Measurements from ENCODE around the gene CTBS. TPM values are rescaled to one million over a fixed set of nuclear protein-coding genes. Genes with fewer than 3 reads are reported as not detected.
"Not testable (repeated sequence)": the region's sequence is repeated elsewhere in the genome, so short reads cannot be mapped to it uniquely, and the experiment has no call there.

The CTBS gene, protein sequence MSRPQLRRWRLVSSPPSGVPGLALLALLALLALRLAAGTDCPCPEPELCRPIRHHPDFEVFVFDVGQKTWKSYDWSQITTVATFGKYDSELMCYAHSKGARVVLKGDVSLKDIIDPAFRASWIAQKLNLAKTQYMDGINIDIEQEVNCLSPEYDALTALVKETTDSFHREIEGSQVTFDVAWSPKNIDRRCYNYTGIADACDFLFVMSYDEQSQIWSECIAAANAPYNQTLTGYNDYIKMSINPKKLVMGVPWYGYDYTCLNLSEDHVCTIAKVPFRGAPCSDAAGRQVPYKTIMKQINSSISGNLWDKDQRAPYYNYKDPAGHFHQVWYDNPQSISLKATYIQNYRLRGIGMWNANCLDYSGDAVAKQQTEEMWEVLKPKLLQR
- total RNA-seq = 18.5 TPM

DNA sequence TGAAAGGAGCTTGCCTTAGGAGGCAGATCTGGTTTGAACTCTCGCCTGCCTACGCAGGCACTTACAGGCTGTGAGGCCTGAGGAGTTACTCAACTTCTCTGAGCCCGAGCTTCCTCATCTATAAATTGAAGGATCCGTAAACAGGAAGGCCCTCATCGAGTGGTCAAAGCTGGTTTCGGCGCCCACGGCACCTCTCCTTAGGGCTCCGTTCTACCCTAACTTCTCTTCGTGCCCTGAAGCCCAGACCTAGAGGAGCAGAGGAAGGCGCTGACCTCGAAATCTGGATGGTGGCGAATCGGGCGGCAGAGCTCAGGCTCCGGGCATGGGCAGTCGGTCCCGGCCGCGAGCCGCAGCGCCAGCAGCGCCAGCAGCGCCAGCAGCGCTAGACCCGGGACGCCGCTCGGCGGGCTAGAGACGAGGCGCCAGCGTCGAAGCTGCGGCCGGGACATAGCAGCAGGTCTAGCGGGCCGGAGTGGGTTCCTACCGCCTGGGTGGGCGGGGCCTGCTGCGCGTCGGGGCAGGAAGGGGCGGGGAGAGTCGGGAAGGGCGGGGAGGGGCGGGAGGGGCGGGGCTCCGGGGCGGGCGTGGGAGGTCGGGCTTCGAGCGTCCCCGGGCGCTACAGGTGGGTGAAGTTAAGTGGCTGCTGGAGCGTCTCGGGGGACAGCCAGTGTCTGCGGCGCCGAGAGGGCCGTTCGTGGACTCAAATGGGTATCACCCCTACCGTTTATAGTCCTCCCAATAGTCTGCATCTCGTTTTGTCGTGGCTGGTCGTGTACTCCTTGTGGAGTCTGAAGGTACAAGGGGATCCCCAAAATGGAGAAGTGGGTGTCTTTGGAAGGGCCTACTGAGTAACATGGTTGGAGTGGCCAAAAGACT lies at the start of gene CTBS:
CTBS (minus strand) TSS at position 474 of the 876 bp plus-strand sequence; CDS start at position 449, 25 bp downstream.
- DNase-seq (ENCODE audit: low spot score) = peak; percentile 88

DNA sequence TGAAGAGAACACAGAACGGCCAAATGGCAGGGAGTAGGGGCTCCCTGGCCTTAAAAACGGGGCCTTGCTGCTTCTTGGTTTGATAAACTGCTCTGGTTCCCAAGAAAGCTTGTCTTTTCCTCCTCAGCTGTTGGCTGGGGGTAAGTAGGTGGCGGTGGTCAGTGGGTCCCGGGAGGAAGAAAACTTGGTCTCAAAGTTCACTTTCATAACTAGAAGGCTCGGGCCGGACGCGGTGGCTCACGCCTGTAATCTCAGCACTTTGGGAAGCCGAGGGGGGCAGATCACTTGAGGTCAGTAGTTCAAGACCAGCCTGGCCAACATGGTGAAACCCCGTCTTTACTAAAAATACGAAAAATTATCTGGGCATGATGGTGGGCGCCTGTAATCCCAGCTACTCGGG lies 47.3 kb upstream of the CTBS start:
- DNase-seq (ENCODE audit: low spot score) = no peak

DNA sequence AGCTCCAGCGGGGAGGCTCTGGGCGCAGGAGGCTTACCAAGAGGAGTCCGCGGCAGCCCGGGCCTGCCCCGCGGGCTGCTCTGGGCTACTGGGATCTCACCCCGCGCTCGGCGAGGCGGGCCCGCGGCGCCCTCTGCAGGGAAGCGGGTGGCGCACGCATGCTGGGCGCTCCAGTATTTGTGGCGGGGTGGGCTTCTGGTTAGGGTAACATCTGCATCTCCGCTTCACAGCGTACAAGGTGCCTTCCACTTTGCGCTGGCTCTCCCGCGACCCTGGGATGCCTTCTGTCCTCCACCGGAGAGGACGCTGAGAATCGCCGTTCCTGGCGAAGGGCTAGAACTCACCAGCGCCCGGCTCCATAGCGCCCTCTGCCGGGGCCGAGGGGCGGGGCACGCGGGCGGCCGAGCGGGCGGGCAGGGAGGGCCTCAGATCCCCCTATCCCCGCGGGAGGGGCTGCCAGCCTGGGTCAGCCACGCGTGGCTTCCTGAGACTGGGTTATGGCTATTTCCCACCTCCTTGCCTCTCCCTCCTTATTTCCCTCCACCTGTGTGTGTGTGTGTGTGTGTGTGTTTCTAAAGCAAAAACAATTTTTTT lies 46.6 kb upstream of the CTBS start:
- peak; percentile 73 for DNase-seq (ENCODE audit: low spot score)

DNA sequence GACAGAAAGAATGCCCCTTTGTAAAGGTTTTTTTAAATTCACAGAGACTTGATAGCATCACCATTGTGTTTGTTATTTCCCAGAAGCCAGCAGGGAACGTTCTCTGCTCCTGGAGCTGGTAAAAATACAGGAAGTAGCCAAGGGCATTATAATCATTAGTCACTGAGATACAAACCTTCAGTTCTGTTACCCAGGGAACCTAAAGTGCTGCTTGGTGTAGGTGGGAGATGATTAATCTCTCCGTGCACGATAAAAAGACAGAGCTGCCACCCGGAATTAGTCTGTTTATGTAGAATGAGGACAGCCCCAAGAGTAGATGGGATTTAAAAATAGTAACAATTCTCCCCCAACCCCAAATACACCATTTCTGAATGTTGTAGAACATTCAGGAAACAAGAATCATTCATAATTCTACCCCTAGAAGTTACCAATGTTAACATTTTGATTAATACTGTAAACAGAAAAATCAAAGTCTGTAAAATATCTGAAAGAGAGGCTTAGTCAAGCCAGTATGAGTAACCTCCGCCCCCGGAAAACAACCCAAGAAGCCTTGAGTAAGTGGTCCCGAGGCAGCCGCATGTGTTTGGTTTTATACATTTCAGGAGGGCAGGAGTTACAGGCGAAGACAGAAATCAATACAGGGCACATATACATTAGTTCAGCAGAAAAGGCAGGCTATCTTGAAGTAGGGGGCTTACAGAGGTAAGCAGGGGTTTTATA lies 45.3 kb upstream of the CTBS start:
- DNase-seq (ENCODE audit: low spot score) = no peak

DNA sequence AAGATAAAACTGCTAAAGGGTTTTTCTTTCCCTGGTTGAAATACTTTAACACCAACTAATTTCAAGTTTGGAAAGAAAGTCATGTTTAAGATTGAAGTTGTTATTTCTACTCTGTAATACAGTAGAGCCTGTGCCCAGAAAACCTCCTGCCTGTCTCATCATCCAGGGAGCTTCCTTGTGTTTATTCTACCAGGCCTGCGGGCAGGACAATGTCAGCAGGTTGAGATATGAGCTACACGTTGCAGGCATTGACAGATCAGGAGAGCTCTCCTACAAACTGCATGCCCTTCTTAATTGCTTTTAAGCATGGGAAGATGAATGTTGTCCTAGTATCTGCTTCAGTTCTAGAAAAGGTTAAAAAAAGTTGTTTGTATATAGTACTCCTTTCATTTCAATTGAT lies 43.1 kb upstream of the CTBS start:
- DNase-seq (ENCODE audit: low spot score) = no peak

DNA sequence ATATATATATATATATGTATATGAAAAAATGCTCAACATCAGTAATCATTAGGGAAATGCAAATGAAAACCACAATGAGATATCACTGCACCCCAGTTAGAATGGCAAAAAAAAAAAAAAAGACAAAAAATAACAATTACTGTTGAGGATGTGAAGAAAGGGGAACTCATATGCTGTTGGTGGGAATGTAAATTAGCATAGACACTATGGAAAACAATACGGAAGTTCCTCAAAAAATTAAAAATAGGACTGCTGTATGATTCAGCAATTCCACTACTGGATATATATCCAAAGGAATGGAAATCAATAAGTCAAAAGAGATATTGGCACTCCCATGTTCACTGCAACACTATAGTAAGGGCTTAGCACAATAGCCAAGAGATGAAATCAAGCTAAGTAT lies 41.5 kb upstream of the CTBS start:
- DNase-seq (ENCODE audit: low spot score) = no peak

DNA sequence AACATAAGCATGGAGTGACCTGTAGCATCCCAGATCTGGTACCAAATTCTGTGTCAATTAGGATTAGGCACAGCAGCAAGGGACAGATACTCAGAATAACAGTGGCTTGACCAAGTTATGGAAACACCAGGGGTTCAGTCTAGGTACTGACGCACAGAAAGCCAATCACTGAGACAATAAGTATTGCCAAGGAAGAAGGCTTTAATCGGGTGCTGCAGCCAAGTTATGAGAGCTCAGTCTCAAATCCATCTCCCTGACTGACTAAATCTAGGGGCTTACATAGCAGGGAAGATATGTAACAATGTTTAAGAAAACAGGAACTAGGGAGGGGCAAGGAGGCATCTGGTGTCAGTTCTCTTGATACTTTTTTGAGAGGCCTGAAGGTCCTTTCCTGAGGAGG lies 39.6 kb upstream of the CTBS start:
- DNase-seq (ENCODE audit: low spot score) = no peak

DNA sequence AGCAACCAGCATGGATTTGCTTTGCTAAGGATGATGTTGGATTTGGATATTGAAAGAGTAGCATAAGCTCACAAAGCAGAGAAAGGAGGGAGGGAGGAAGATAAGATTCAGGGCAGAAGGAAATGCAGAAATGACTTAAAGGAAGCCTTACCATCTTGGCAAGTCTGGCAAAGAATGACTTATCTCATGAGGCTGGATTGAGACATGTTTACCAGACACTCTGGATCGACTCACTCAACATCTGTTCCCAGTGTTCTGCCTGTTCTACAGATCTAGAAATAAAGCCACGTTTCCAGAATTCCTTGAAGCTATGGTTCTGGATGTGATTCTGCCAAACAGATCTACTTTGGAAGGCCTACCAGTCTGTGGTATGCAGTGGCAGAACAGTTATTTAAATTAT lies 38.8 kb upstream of the CTBS start:
- no peak for DNase-seq (ENCODE audit: low spot score)

DNA sequence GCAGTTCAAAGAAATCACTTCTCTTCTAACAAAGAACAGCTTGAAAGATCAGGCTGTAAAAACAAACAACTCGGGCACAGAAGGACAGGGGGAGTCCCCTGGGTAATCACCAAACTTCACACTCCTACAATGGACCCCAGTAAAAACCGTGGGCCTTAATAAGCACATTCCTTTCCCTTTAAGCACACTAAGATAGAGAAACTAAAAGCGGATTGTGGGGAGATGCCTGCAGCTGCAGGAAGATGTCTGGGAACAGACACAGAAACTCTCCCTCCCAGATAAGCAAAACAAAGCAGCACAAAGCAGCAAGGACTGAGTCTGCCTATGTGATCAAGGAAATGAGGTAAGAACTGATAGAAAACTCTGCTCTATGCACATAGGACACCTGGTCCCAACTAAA lies 37.6 kb upstream of the CTBS start:
- DNase-seq (ENCODE audit: low spot score) = no peak

DNA sequence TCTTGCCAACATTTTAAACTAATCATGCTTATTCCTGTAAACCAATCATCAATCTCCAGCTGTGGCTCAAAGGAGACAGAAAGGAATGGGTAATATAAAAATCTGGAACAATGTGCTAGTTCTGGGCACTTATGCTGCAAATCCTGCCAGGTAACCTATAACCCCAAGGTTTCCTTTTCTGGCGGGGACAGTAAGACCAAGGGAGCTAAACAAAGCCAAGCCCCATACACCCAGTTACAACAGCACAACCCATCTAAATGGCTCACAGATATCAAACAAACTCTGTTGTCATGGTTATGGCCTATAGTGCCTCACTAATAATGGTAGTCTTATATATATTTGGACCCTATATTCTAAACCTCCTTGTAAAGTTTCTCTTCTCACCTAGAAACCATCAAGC lies 36.9 kb upstream of the CTBS start:
- DNase-seq (ENCODE audit: low spot score) = no peak

DNA sequence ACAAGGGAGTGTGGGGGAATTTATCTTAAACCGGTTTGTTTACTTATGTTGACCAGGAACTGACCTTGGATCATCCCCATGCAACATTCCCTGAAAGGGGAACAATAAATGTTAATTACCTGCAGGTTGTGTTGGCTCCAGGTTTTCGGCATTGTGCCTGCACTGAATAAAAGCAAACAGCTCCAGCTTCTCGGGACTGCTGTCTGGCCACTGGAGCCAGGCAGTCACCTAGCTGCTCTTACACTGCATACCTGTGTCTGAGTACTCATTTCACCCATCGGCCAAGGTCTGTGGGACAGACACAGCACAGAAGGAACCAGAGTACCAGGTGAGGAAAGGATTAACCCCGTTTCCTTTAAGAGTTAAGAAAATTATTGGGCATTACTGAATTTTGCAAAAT lies 32.7 kb upstream of the CTBS start:
- DNase-seq (ENCODE audit: low spot score) = no peak

DNA sequence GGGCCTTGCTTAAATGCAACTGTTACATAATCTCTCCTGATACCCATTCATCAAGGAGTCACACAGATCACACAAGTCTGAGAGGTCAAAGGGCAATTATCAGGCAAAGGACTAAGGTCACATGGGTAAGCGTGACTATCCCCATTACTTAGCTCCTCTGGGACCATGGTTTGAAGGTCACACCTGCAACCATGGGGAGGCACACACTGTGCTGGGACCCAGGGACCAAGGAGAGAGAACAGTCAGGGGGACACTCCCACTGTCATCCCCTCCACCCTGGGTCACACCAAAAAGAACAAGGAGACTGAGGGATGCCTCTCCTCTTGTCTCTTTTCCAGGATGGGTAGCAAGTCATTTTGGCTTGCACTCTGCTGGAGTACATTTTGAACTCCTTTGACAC lies 30.9 kb upstream of the CTBS start:
- no peak for DNase-seq (ENCODE audit: low spot score)

DNA sequence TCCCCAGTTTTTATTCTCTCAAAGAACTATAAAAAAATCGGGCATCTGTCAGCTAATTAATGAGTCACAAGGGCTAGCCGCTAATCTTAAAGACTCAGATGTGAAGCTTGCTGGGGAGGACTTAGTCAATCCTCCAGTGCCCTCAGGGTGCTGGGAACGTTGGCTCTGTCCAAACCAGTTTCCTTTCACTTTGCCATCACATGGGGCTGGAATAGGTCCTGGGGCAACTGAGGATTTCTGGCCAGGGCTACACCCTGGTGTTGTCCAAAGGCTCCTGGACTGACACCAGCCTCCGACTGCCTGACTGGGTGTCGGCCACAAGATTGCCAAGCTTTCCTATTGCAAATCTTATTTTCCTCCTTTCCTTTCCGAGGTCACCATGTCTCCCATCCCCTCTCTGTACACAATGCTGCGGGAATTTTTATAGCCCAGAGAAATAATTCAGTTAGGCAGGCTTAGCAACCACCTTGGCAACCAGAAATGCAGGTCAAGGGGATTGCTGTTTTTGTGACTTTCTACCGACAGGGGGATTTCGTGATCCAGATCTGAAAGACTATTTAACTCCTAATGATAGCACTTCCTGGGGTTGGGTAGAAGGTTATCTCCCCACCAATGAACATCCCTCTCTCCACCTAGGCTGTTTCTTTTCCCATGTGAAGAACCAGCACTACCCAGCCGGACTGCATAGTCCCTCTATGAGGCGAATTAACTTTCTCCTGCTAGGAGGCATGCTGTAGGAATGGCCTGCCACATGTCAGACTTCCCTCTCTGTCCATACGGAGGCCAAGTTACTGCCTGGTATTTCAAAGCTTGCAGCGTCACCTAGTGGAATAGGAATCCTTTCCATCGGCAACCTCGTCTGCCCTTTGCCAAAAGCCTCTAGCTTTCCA lies 29.9 kb upstream of the CTBS start:
- DNase-seq (ENCODE audit: low spot score) = no peak

DNA sequence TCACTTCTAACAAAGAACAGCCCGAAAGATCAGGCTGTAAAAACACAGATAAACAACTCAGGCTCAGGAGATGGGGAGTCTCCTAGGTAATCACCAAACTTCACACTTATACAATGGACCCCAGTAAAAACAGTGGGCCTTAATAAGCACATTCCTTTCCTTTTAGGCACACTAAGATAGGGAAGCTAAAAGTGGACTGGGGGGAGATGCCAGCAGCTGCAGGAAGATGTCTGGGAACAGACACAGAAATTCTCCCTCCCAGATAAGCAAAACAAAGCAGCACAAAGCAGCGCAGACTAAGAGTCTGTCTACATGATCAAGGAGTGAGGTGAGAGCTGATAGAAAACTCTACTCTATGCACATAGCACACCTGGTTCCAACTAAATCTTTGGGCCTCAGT lies 29.0 kb upstream of the CTBS start:
- no peak for DNase-seq (ENCODE audit: low spot score)

DNA sequence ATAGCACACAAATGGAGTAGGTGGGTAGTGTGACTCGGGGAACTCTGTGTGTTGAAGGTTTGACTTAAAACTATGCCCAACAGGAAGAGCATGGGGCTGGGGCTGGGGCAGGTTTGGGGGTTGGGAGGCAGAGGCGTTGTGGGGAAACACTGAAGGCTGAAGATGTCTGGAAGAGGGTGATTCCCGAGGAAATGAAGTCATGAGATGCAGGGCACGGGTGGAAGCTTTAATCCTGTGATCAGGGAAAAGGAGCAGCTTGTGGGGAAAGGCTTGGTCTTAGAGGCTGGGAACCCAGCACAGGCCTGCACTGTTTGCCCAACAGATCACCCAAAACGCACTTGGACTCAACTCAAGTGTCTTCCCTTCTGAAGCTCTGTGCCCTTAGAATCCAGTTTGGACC lies 26.6 kb upstream of the CTBS start:
- DNase-seq (ENCODE audit: low spot score) = no peak

DNA sequence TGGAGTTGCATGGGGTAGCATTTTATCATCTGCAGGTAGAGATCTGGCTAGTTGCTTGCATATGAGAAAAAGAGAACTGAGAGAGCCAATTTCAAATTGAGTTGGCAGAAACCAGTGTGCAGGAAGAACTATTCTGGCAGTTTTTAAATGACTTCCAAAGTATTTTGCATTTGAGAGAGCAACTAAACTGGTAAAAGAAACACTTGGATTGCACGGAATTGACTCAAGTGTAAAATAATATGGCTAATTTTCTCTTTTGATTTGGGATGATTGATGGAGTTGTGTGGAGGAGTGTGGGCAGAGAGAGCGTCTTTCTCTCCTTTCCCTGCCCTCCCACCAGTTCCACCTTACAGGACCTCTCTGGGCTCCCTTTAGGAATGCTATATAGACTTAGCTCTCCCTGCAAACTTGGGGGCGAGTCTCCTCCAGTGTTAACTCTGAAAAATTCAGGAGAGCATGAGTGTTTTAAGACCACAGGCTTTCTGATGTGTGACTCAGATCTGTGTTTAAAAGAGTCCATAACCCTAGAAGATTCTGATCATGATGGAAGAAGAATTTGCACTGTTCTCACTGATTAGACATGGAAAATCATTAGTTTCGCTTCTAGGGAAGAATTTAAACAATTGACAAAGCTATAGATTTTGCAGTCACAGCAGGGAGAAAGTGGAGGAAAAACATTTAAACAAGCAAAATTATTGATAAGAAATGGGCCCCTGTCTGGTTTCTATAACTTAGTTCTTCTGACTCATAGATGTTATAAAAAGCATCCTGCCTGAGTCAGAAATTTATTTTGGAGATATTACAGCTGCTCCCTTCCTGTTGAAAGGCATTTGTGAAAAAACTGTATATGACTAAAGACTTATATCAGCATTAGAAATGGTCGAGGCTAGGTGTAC lies 24.9 kb upstream of the CTBS start:
- no peak for DNase-seq (ENCODE audit: low spot score)

DNA sequence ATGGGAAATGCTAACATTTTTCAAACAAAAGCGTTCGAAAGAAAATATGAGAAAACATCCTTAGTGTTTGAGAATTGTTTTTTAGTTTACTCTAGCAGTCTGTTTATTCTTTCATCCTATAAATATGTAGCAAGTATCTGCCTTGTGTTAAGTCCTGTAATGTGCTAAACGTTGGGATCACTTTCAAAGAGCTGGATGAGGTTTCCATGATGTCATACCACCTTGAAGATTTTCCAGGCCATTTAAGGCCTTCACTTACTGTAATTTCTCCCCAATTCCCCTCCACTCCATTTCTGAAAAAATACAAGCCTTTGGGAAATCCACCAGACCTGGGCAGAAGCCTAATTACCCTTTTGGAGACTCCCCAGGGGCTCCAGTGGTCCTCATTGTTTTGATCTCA lies 24.2 kb upstream of the CTBS start:
- DNase-seq (ENCODE audit: low spot score) = no peak

DNA sequence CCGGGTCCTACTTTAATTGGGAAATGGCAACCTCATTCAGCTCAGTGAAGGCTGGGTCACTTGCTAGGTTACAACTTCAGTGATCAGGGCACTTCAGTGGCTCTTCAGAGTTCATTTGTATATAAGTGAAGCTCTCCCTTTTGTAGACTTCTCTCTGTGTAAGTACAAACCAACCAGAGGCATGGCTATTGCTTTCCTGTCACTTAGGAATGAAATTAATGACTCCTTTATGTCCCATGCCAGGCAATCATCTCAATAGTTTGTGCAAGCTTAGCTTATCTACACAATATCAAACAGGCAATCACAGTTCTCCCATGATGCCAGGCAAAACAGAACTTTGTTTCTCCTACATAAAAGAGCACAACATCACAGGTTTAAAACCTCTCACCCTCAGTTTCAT lies 22.8 kb upstream of the CTBS start:
- DNase-seq (ENCODE audit: low spot score) = no peak

DNA sequence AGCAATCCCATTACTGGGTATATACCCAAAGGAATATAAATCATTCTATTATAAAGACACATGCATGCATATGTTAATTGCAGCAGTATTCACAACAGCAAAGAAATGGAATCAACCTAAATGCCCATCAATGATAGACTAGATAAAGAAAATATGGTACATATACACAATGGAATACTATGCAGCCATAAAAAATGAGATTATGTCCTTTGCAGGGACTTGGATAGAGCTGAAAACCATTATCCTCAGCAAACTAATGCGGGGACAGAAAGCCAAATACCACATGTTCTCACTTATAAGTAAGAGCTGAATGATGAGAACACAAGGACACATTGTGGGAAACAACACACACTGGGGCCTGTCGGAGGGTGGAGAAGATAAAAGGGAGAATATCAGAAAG lies 20.7 kb upstream of the CTBS start:
- not testable (repeated sequence) for DNase-seq (ENCODE audit: low spot score)

DNA sequence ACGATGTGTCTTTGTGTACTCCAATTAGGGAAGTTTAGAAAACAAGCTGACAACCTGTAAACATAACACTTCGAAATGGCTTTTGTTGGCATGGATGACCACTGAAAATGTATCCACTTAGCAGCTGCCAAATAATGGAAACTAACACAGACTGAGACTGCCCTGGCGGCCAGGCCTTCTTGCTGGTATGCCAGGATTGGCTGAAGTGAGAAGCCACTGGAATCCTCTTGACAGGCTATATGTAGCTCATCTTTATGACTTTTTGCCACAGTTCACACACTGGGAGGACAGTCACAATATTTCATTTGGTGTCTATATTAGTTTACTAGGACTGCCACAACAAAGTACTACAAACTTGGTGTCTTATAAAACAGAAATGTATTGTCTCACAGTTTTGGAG lies 12.9 kb upstream of the CTBS start:
- DNase-seq (ENCODE audit: low spot score) = no peak

All from mucosa of gallbladder (tissue), 1 donor.